GM19463 (cell line): ENCODE measurements around the gene FAR2.
A peak's percentile ranks its signal among the peaks of the same experiment; 100 is the strongest.
"Not testable (repeated sequence)": the region's sequence is repeated elsewhere in the genome, so short reads cannot be mapped to it uniquely, and the experiment has no call there.

Source experiments
- ATAC-seq: cut with Tn5 transposase; IDR thresholded peaks from one replicate; pipeline ENCODE4 v1.9.1; 2021; ENCODE audit warnings: mild to moderate bottlenecking, moderate library complexity; ENCODE audit not compliant: unreplicated experiment

Gene FAR2

DNA sequence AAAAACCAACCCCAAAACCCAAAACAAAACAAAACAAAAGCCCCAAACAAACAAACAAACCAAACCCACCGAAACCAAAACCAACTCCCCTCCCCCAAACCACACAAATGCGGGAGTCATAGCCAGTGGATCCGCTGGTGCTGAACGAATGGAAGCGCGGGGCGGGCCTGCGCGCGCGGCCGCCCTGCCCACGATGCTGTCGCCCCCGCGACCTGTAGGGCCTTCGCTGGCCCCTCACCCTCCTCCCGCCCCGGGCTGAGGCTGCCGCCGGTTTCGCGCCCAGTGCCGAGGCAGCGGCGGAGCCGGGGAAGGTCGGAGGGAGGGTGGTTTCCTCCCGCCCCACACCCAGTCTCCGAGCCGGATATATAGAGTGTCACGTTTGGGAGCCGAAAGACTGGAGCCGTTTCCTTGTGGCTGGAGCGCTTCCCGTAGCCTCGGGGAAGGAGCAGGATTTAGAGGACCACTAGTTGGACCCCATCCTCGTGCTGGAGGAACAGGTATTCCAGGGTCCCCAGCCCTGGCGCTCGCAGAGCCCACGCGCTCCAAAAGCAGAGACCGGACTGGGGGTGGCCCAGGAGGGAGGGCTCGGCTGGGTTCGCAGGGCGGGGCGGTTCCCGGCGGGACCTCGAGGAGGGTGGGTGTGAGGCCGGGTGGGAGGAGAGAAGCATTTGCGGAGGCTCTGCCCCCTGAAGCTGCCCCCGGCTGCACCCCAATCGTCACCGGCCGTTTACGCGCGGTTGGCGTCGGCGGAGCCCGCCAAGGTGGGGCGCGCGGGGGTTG lies at the start of gene FAR2:
Gene FAR2, plus strand, starts transcription at position 368 of the 780 bp plus-strand sequence. CDS start 121,172 bp downstream, outside the sequence.
- peak; percentile 64 for ATAC-seq

DNA sequence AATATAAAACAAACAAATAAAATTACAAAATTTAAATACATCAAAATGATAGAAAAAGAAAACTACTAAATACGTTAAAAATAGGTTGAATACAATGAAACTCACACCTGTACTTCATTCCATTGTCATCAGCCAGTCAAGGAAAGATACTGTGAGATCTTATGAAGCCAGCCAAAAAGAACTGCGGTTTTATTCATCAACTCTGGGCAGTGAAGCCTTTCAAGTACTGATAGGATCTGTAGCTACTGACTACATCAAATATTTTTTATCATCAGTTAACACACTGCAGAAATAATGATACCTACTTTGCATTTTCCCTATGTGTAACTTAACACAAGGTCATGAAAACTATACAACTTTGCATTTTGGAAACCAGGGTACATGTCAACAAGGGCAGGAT lies 46.3 kb upstream of the FAR2 start:
- ATAC-seq: no peak

DNA sequence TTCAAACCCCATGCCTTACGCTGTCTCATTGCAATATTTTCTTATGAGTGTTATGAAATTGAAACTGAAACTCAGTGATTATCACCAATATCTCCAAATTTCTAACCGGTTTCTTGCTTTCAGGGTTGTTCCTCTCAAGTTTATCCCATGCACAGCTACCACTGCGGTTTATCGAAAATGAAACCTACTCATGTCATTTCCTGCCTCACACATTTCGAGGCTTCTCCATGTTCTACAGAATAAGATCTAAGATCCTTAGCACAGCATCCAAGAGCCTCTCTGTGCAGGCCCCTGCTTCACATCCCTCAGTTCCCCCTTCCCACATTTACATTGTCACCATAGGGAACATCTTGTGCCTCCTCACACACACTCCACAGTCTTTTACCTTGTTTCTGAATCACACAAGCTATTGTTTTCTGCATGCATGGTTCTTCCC lies 45.5 kb upstream of the FAR2 start:
- ATAC-seq: peak; percentile 96

DNA sequence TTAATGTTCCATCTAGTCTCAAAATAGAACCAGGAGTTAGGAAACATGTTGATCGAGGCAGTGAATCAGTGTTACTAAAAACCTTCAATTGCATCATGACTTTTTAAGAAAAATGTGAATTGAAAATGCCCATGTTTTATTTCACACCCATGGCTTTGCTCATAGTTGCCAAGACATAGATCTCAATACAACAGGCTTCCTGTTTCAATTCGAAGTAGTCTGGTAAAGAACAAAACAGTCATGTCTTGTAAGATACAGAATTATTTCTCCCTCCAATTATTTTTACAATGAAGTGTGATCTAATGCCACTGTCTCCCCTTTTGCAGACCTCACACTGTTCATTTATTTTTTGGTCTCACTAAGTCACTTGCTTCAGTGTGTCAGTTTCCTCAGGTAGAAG lies 44.6 kb upstream of the FAR2 start:
- ATAC-seq: no peak

DNA sequence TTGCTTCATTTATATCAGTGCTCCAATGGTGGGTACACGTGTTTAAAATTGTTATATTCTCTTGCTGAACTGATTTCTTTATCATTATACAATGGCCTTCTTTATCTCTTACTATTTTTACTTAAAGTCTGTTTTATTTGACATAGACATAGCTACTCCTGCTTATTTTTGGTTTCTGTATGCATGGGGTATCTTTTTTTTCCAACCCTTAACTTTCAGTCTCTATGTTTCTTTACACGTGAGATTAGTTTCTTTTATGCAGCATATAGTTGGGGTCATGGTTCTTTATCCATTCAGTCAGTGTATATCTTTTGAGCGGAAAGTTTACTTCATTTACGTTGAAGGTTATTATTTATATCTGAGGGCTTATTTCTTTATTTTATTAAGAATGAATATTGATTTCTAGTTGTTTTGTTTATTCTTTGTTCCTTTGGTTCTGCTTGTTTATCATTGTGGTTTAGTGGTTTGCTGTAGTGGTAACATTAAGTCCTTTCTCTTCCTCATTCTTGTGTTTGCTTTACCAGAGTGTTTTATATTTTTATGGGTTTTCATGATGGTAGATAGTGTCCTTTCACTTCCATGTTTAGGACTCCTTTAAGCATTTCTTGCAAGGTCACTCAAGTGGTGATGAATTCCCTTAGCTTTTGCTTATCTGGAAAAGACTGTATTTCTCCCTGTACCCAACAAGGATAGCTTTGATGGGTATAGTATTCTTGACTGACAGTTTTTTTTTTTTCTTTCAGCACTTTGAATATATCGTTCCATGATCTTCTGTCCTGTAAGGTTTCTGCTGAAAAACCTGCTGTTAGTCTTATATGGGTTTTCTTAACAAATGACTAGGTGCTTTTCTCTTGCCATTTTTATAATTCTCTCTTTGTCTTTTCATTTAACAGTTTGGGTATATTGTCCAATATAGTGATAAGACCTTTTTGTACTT lies 38.3 kb upstream of the FAR2 start:
- peak; percentile 73 for ATAC-seq

DNA sequence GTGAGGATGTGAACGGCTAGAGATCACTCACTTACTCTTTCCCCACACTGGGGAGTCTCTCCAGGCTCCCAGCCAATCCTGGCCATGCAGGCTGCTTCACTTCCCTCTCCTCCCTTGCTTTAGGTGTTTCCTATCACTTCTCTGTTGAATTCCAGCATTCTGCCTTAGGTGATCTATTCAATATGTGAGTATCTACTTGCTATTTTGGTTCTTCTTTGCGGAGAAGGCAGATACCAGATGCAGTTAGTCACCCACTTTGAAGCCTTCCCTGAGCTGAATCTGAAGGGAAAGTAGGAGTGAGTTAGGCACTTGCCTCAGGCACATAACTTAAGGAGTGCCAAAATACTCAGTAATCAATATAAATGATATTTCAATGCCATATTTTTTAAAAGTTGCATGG lies 36.0 kb upstream of the FAR2 start:
- no peak for ATAC-seq

DNA sequence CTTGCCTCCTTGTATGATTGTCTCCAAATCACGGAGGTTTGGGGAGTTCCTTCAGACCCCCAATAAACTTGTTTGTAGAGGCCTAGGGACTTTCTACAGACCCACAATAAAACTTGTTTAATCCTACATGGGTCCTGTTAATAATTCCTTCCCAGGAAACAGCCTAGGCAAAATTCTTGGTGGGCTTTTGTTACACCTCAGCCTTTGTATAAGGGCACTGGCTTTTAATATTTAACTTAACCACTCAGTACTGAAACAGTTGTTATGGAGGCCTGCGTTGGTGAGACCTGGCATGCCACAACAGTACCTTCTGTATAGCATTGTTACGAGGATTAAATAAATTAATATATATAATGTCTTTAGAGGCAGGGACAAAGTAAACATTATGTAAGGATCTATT lies 32.7 kb upstream of the FAR2 start:
- ATAC-seq: no peak

DNA sequence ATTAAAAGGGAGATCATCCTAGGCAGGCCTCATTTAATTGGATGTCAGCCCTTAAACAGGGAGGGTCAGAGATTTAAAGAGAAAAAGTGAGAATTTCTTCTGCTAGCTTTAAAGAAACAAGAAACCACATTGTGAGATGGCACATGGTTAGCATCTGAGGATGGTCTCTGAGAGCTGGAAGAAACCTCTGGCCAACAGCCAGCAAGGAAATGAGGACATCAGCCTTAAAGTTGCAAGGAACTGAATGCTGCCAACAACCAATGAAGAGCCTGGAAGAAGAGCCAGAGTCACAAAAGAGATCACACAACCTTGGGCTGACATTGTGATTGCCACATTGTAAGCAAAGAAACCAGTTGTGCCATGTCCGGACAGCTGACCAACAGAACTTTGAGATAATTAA lies 17.5 kb upstream of the FAR2 start:
- no peak for ATAC-seq

DNA sequence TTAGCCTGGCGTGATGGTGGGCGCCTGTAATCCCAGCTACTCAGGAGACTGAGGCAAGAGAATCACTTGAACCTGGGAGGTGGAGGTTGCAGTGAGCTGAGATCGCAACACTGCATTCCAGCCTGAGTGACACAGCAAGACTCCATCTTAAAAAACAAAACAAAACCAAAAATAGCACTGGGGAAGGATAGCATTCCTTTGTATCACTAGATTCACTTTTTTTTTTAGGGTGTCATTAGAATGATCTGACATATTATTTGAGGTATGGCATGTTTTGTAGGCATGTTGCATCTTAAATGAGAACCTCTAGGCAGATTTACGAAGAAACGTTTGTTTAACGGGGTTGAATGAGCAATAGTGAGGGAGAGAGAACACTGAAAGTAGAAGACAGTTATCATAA lies 16.8 kb upstream of the FAR2 start:
- ATAC-seq: no peak

DNA sequence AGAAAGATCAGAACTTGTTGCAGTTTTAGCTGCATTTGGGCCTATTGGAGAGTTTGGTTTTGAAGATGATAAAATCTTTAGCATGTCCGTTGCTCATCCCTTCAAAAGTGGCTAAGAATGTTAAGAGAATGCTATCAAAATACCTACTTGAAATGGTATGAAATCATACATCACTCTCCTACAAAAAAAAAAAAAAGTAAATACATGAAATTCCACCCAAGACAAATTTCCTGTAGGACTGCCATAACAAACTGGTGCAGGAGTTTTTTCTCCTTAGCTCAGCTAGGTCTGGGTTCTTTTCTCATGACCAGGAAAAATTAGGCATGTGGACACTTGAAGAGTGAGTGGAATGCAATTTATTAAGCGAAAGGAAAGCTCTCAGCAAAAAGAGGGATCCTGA lies 15.9 kb upstream of the FAR2 start:
- no peak for ATAC-seq

DNA sequence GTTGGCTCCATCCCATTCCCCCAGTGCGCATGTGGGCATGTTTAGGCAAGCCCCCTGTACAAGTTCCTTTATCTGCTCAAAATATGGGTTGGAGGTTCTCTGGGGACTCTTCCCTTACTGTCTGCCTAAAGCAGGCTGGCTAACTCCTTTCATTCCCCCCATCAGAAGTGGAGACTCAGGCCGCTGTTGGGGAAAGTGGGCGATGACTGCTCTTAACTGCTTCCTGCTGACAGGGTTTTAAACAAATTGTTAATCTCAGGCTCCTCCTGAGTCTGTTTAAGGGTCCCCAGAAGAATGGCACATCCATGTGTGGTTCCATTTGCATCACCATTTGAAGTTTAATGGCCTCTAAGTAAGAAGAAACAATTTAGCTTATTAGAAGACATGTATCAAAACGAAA lies 15.4 kb upstream of the FAR2 start:
- ATAC-seq: no peak

DNA sequence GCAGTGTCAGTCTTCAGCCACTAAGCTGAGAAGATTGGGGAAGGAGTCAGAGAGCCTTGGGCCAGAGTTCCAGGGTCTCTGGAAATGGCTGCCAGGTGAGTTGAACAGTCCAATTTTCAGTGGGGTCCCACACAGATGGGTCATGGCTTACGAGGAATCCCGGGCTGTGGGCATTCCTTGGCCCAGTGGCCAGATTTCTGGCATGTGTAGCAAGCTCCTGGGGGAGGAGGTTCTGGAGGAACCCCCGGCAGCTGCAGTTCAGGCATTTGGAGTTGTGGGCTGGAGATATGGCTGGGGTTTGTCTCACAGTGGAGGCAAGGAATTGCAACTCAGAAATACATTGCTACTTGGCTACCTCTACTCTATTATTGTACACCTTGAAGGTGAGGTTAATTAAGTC lies 10.8 kb upstream of the FAR2 start:
- ATAC-seq: not testable (repeated sequence)

DNA sequence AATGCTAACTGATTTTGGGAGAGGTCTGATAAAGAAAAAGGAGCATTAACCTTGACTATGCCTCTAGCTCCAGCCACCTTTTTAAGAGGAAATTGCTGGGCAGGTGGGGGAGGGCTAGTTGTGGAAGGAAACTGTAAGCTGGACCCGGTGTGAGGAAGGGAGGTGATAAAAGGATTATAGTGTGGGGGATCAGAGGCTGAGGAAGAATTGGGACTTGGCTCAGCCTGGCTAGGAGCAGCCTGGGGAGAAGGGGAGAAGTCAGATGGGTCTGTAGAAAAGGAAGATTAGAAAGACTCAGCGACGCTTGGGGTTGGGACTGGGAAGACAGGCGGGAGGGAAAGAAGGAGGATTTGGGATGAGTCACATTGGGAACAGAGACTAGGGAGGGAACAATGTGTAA lies 10.2 kb upstream of the FAR2 start:
- ATAC-seq: not testable (repeated sequence)

DNA sequence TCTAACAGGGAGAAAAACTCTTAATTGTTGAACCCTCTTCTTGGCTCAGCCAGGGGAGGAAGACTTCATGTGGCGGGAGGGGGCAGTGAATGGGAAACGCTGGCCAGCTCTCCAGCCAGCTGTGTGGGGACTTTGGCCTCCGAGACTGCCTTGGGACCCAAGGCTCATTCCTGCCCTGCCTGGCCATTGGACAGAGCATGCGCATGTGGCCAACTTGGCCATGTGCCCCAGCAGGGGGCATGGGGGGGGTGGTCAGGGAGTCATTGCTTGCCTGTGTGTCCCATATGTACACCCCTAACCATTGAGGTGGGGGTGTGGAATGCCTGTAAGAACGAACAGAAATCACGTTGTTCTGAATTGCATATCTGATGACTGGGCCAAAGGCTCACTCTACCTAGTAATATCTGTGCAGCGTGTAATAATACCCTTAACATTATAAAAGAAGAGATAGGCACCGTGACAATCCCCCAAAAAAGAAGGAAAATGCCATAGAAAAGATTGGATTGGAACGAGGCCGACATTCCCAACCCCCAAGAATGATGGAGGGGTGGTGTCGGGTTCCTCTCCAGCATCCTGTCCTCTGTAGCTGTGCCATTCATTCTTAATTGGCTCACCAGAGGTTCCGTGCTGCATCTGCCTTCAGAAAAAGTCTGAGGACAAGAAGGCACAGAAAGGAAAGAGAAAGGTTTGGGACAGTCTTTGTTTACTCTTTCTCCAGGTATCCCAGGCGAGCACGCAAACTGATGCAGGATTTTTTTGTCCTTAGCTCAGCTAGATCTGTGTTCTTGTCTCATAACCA lies 3.5 kb upstream of the FAR2 start:
- ATAC-seq: no peak

DNA sequence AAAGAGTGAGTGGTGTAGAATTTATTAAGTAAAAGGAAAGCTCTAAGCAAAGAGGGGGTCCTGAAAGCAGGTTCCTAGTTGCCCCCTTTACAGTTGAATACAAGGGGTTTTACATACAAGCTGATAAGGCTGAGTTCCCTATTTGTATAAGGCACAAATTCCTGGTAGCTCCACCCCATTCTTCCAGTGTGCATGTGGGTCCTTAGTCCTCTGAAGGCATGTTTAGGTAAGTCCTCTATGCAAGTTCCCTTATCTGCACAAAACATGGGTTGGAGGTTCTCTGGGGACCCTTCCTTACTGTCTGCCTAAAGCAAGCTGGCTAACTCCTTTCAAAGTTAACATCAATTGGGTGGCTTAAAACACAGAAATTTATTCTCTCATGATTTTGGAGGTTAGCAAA lies 2.9 kb upstream of the FAR2 start:
- no peak for ATAC-seq

DNA sequence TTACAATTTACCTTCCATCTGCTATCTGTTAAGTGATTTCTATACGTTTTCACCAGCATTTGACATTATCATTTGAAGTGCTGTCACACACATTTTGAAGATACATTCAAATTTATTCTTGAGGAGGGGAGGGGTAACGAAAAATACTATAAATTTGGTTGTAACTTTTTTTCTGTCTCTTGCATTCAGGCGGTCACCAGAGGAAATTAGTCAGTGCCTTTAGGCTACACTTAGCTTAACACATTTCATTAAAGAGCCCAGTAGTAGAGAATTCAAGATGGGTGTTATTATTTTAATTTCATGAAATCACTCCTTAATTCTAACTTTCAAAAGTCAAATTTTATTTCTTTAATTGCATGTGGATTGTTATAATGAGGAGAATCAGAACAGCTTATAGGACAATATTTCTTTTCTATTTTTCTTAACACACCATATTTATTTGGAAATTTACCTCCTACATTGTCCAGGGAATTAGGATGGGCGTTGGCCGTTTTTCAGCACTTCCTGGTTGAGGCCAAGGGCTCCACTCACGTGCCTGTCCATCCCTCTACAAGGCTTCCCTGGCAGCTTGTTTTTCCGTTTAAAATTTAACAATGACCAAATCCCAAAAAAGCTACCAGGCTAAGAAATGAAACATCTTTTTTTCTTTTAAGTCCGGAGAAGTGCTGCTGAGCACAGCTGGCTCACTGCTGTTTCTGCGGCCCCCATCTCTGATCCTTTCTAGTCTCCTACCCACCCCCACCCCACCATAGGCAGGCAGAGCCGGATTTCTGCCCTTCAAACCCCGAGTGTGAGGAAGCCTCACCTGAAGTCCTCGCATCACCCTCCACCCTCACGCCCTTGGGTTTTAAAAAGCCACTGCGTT lies 1.1 kb upstream of the FAR2 start:
- peak; percentile 1 for ATAC-seq

DNA sequence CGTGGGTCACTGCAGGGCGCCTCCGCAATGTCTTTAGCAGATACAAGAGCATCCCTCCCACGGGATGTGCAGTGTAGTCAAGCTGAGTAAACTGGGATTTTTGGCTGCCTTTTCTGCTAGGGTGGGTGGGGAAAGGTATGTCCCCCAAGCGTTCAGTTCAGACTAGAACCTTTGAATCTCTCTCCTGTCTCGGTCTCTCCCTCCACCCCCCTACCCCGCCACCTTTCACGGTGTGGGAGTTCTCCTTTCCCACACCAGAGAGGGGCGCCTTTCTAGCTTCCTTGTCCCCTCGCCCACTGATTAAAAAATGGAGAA lies 525 bp upstream of the FAR2 start:
- ATAC-seq: peak; percentile 7

DNA sequence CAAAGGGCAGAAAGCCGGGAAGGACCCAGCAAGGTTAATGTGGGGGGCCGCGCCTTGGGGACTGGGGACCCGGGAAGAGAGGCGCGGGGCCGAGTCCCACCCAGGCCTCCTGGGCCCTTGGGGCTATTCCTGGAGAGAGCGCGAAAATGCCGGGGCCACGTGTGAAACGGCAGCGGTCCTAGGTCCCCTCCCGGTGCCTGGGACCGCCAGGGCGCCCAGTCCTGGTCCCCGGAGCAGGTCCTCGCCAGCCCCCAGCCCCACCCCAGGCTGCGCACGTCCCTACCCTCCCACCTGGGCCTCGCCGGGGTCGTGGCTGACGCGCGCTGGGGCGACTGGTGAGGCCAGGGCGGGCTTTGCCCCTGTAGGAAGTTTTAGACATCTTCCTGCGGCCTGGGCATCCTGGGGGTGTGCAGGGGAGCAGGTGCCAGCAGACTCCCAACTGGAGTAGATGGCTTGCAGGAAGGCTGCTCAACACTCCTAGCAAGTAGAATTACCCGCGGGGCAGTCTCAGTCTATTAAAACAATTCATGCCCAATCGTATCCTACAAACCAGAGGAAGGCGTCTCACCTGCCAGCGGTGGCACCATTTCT lies 708 bp downstream of the FAR2 start:
- peak; percentile 7 for ATAC-seq

DNA sequence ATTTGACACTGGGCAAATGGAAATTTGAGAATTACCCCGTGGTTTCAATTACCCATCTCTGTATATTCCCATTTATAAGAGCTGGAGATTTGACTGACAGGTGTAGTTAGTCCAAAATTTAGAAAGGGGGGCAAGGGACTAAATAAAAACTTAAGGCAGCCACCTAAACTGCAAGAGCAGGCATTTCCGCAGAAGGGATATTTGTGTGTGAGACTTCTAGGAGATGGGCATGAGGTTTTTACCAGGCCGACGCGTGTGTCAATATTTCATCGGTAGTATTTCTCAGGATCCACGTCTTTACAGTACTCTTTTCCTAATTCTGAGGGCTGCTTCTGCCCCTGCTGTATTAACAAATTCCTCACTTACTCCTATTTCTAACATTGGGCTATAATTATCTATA lies 1.4 kb downstream of the FAR2 start:
- ATAC-seq: no peak
